HG03135 (cell line): ENCODE data around the gene PRKCZ.

Experiments used
- ATAC-seq: cut with Tn5 transposase; IDR thresholded peaks from one replicate; pipeline ENCODE4 v1.9.1; 2021; ENCODE audit warnings: mild to moderate bottlenecking, moderate library complexity; ENCODE audit not compliant: unreplicated experiment

PRKCZ gene

DNA sequence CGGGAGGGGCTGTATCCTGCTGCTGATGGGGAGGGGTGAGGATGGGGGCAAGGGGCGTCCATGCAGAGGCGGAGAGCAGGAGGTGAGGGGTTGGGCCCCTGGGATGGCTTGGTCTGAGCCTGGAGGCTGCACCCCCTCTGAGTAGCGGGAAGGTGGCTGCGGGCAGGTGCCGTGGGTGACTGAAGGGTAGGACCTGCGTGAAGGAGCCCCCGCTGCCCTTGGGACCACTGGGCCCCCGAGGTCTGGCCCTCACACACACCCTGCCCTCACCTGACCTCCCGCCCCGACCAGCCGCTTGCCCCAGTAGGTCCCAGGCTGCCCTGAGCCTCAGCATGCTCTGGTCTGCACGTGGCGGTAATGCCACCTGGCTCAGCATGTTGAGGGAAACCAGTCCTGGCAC, 165.1 kb downstream of the PRKCZ start:
- no peak for ATAC-seq

DNA sequence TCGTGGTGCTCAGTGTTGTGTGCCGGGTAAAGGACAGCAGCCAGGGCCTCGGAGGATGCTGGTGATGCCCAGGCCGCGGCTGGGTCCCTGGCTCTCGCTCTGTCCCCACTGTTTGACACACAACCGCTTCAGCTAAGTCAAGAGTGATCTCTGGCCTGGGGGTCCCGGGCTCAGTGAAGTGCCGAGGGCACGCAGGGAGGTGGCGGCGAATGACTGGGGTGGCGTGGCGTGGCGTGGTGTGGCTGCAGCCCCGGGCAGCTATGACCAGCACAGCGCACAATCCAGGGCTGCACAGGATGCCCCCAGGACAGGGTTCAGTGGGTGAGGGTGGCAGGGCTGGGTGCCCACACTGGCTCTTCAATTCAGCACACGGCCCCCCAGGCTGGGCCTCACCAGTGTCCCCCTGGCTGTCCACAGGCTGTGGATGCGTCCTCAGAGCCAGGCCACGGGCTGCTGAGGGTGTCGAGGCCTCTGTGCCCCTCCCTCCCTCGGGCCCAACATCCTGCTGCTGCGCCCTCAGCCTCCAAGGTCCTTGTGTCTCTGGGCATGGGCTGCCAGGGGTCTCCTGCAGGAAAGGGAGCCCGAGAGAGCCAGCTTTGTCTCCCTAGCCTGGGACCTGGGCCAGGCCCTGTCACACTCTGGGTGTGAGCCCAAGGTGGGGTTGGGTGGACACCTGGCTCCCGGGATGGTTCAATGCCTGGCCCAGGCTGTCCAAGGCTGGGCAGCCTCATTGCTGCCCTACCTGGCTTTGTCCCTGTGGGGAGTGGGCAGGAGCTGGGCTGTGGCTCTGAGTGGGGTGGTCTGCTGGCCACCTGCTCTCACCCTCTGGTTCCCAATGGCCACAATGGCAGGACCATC, 165.9 kb downstream of the PRKCZ start:
- ATAC-seq, result no peak

DNA sequence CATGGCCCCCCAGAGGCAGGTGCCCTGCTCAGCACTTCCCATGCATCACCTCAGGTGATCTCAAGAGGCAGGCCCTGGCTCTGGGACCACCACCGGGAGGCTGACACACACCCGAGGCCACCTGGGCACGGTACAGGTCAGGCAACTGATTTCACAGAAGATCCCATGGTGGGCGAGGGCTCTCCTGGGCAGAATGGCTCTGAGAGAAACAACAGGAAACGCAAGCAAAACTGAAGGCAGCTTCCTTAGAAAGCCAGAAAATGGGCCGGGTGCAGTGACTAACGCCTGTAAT, 166.5 kb downstream of the PRKCZ start:
- no peak for ATAC-seq

DNA sequence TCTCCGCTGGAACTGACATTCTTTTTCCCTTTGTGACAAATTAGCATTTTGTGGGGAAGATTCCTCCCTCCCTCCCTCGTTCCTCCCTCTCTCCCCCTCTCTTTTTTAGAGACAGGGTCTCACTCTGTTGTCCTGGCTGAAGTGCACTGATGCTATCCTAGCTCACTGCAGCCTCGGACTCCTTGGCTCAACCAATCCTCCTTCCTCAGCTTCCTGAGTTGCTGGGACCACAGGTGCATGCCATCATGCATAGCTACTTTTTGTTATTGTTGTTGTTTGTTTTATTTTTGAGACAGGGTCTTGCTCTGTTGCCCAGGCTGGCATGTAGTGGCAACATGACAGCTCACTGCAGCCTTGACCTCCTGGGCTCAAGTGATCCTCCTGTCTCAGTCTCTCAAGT, 171.1 kb downstream of the PRKCZ start:
- ATAC-seq, result no peak

DNA sequence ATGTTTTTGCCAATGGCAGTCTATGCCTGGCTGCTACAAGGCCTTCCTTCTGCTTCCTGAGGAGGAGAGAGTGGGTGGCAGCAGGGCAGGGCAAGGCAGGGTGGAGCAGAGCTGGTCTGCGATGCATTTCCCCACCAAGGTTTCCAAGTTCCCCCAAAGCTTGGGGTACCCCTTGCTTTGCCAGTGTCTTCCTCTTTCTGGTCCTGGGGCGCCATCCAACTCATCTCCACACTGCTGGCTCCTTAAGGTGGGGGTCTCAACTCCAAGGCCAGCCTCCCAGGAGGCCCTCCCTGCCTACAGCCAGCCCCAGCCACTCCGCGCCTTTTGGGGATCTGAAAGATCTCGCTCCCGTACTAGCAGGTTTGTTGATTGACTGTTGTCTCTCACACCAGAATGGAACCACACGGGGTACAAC, 174.0 kb downstream of the PRKCZ start:
- no peak for ATAC-seq

DNA sequence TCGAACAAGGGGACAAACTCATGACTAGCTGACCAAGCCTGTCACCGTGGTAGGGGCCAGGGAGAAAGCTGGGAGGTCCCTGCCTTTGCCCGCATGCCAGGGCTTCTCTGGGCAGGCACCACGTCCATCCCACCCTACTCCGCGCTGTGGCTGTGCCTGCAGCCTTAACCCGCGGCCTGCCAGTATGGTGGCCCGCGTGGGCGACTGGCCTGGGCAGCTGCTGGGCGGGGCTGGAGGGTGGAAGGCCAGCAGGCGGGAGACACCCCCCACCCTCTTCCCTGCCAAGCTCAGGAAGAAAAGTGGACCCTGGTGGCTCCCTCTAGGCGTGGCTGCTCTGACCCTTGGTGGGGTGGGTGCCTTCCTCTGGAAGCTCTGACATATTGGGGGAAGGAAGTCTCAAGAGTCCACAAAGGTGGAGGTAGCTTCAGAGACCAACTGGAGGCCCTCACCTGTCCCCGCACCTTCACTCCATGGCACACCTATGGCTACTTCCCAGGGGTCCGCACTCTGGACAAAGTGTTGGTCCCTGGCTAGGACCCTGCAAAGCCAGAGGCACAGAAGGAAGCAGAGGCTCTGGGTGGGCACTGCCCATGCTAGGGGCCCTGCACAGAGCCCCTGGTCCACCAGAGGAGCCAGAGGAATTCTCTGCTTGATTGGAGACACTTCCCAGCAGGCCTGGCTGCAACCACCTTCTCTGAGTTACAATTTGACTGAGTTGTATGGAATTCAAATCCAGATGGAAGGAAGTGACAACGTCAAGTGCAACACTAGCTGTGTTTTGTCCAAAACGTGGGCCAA, 174.6 kb downstream of the PRKCZ start:
- no peak for ATAC-seq

DNA sequence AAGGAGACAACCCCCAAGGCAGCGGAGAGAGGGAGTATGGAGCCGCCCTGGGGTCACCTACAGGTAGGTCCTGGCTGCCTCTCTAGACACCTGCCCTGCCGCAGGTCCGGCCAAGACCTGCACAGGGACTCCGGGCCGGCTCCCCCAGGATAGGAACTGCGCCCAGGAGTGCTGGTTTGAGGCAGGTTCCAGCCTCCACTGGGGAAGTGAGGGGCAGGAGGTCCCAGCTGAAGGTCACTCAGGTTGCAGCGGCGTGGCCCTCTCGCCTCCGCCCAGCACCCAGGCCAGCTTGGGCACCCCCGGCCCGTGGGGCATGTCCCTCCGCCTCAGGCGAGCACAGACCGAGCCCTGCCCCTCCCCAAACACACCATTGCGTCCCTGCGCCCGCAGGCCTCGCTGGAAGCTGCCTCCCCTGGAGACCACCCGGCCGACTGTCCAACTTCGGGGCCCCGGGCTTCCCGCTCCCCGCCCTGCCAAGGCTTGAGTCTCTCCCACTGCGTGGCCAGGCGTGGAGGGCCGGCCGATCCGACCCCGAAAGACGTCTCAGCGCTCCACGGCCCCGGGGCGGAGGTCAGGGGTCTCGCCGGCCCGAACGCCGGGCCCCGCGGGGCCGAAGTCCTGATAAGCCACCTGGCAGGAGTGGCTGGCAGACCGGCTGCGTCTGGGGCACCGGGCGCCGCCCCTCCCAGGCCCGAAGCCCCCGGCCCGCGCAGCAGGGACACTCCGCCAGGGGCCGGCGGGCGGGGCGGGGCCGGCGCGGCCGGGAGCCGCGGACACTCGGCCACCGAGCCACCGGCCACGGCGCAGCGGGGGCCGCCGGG, 176.5 kb downstream of the PRKCZ start:
- ATAC-seq, result peak; percentile 0

DNA sequence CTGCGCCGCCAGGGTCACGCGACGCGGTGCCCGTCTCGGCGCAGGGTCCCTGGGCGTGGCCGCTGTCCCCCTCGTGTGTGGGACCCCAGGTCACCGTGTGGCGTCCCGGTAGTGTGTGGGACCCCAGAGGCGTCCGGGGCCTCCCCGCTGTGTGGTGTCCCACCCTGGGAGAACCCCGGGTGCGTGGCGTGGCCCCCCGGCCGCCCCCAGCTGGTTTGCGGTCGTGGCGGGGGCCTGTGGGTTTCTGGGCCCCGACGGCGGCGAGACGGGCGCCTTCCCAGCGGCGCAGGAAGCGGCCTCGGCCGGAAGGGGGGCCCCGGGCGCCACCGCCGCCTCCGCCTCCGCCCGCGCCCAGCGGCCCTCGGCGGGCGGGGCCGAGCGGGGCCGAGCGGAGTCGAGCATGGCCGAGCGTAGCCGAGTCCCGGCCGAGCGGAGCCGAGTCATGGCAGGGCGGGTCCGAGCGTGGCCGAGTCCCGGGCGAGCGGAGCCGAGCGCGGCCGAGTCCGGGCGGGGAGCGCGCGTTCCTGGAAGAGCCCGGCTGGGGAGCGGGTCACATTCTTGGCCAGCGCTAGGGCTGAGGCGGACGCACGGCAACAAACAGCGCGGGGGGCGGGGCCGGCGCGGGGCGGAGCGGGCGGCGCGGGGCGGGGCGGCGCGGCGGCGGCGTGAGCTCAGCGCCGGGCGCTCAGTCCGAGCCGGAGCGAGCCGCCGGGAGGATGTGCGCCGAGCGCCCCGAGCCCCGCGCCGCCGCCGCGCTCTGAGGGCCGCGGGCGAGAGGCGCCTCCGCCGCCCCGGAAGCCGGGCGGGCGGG, 177.3 kb downstream of the PRKCZ start:
- ATAC-seq, result peak; percentile 86

DNA sequence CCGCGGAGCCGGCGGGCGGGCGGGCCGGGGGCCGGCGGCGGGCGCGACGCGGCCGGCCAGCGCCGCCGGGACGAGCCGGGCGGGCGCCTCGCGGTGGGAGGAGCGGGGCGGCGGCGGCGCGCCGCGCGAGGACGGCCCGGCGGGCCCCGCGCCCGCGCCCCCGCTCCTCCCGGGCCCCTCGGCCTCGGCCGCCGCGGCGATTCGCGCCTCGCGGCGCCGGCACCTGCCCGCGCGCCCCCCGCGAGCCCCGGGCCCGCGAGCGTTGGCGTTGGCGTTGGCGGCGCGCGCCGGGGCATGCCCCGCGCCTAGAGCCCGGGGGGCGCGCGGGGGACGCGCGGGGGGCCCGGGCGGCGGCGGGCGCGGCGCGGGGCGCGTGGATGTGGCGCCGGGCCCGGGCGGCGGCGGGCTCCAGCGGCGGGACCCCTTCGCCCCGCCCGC, 178.0 kb downstream of the PRKCZ start, which contains the start of gene SKI:
Gene SKI, plus strand, starts transcription at position 163 of the 438 bp plus-strand sequence. CDS start 448 bp downstream, outside the sequence.
- ATAC-seq, result no peak

DNA sequence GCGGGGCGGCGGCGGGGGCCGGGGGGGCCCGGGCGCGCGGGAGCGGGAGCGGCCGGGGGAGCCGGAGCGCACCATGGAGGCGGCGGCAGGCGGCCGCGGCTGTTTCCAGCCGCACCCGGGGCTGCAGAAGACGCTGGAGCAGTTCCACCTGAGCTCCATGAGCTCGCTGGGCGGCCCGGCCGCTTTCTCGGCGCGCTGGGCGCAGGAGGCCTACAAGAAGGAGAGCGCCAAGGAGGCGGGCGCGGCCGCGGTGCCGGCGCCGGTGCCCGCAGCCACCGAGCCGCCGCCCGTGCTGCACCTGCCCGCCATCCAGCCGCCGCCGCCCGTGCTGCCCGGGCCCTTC, 178.5 kb downstream of the PRKCZ start:
- no peak for ATAC-seq

DNA sequence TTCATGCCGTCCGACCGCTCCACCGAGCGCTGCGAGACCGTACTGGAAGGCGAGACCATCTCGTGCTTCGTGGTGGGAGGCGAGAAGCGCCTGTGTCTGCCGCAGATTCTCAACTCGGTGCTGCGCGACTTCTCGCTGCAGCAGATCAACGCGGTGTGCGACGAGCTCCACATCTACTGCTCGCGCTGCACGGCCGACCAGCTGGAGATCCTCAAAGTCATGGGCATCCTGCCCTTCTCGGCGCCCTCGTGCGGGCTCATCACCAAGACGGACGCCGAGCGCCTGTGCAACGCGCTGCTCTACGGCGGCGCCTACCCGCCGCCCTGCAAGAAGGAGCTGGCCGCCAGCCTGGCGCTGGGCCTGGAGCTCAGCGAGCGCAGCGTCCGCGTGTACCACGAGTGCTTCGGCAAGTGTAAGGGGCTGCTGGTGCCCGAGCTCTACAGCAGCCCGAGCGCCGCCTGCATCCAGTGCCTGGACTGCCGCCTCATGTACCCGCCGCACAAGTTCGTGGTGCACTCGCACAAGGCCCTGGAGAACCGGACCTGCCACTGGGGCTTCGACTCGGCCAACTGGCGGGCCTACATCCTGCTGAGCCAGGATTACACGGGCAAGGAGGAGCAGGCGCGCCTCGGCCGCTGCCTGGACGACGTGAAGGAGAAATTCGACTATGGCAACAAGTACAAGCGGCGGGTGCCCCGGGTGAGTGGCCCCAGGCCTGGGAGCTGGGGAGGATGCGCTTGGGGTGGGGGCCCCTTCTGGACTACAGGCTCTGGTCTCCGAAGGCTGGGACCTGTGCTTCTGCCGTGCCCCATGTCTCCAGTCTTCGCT, 179.0 kb downstream of the PRKCZ start:
- ATAC-seq, result no peak

DNA sequence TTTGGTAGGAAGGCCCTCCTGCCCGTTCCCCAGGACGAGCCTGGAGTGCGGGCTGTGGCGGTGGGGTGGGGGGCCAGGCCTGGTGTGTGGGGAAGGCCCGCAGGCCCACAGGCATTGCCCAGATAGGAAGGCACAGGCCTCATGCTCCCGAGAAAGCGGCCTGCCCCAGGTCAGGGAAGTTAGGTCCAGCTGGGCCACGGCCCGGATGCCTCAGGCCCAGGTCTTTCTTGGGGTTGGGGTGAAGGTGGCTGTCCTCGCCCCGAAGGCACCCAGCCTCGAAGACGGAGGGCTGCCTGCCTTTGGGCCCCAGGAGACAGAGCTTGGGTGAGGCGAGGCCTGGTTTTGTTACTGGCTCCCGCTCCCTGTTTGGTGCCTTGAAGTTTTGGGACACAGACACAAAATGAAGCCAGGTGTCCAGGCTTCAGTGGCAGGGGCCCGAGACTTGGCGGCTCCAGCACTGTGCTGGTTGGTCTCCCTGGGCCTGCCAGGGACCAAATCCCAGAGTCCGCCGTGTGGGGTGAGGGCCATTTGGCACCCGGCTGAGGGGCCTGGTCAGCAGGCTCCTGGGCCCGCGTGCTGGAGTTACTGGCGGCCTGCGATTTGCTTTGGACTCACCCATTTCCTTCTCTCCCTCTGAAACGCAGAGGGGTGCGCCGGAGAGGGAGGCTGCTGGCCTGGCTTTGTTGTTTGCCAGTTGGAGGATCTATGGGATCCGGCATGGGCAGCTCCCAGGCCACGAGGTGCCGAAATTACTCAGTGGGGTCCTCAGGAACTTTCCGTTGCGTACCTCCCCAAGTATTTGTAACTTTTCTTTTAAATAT, 179.9 kb downstream of the PRKCZ start:
- ATAC-seq, result no peak

DNA sequence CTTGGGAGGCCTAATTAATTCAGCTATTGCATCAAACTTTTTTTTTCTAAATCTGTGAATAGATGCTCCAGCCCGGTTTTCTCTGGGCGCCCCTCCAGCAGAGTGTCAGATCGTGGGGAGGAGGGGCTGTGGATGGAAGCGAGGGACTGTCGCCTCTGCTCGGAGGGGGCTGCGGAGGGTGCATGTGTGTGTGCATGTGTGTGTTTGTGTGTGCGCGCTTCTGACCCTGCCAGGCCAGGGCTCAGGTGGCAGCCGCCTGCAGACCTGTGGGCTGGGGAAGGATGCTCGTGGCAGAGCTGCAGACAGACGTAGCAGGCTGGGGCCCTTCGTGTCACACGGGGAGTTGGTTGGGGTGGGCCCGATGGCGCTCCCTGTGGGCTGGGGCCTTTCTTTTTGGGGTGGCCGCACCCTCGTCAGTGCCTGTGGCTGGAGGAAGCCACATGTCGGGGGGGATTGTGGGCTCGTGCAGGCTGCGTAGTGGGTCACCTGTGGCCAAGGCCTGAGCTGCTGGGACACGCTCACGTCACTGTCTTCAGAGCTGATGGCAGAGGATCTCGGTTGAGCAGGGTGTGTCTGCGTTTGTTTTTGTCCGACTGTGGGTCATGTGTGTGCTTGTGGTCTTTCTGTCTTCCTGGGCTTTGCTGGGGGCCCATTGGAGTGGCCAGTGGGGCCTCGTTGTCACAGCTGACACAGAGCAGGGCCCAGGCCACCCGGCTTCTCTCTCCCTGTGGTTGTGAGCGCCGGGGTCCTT, 180.7 kb downstream of the PRKCZ start:
- no peak for ATAC-seq

DNA sequence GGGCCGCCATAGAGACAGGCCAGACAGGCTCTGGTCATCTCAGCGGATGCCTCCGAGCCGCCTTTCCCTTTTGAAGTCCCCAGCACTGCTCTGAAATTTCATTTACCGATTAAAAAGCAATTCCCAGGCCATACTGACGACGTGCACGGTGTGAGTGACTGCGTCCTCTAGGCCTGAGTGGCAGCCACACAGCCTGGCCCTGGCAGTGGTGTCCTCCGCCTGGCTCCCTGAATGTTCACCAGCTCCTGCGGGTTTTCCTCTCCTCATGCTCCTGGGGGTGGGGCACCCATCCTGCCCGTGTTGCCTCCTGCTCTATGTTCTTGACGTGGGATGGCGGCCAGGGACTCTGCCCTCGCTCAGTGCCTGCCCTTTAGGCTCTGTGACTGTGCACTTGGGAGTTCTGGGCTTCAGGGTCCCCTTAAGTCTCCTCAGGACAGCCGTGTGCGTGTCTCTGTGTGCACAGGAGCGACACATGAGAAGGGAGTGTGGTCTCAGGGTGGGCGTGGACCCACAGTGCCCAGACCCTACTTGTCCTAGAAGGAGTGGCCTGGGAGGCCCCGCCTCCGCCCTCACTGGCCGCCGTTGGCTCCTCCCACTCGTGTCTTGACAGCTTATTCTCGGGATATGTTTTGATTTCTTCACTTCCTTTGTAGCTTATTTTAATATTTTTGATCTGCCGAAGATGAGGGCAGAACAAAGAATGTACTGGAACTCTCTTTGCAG, 181.5 kb downstream of the PRKCZ start:
- no peak for ATAC-seq

DNA sequence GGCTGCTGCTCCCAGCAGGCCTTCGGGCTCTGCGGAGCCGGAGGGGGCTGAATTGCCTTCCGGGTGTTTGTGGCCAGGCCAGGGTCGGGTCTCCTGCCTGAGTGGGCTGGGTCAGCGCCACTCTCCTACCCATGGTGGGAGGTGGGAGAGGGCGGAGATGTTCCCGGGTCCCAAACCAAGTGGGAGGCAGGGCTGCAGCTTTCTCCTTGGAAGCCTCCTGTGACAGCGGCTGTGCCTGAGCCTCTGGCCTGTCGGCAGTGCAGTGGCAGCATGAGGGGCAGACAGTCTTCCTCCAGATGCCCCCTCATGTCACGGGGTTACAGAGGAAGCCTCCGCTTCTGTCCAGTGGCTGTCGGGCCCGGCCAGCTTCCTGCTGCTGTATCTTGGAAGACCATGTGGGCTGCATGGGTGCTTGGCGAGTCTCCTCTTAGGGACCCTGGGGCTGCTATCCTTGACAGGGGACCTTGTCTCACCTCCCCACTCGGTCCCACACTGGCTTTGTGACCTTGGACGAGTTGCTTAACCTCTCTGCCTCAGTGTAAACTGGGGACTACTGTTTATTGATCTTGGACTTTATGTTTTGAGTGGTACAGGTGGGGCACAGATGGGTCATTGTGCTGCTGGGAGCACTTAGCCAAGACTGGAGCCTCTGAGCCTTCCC, 182.2 kb downstream of the PRKCZ start:
- no peak for ATAC-seq

DNA sequence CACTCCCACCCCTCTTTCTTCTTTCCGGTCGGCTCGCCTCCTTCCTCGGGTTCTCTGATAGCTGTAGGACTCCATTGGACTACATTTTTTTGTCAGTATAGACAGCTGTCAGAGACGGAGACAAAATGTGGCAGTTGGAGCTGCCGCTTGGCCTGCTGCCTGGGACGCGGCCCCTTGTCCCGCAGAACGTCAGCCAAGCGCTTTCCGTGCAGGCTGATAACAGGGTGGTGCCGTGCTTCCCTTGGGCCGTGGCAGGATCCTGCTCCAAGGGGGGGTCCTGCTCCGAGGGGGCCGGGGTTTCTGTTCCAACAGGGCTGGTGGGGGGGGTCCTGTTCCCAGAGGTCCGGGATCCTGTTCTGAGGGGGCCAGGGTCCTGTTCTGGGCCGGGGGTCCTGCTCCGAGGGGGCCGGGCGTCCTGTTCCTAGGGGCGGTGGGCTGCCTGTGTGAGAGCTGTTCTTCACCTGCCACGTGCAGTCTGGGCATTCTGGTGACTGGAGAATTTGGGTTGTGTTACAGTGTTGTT, 182.8 kb downstream of the PRKCZ start:
- no peak for ATAC-seq

DNA sequence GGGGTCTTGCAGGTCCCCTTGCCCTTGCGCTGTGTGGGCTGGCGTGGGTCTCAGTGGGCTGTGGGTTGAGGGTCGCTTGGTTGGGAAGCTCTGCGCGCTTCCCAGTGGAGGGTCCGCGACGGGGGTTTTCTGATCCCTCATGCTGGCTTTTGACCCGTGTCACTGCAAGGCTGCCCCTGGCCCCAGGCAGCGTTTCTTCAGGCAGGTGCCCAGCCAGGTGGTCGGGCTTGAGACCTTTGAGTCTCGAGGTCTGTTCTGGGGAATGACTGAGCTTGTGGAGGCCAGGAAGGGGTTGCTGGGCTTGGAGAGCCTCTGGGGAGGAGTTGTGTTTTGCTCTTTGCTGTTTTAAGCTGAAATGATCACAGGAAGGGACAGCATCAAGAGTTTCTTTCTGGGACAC, 183.3 kb downstream of the PRKCZ start:
- ATAC-seq, result no peak
